Vagina (tissue), 2 donors: ENCODE results near the gene R3HDM2.

Source experiments
- POLR2AphosphoS5 ChIP-seq, 2 donors: sonication (generic); formaldehyde crosslinking; IDR thresholded peaks; one replicate each; pipeline ENCODE4 v1.9.0; 2017; ENCODE audit warnings: antibody characterized with exemption in 2 of 2, mild to moderate bottlenecking in 2 of 2, low read depth in 1 of 2; ENCODE audit not compliant: insufficient read depth in 1 of 2
- TF ChIP-seq, protein P1 (sequence below), 3 experiments: fragments of 450-650 bp in 2 of 3; fragments of 200-600 bp in 1 of 3; sonication (generic) in 1 of 3; IDR thresholded peaks; one replicate each; pipeline ENCODE4 v1.5.1; 2017 to 2019; ENCODE audit warnings: antibody characterized with exemption in 3 of 3, mild to moderate bottlenecking in 2 of 3, moderate library complexity in 2 of 3

DNA sequence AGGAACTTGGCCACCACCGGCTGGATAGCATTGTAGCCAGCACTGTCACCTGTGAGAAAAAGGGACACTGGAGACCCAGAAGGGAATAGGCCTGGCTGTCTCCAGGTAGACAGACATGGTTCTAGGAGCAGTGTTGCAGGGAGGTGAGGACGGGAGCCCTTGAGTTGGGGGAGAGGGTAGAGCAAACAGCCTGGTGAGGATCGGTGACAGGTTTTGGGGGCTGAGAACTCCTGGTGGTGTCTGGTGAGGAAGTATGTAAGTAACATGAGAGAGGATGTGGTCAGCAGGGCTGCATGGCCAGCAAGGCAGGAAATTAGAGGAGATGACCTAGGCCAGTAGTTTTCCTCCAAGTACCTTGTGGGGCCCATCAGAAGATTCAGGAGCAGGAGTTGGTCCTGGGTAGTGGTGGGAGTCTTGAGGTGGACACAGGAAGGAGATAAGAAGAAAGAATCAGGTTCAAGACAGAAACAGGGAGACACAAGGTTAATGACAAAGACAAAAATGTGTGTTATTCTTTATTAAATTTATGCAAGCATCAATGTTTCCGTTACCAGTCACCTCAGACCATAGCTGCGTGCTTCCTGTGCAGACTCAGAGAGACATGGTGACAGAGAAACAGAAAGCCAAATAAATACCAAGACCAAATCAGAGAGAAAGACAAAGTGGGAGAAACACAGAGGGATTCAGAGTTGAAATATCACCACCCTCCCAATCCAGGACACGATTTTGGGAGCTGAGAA is 48.7 kb upstream of the R3HDM2 start, which contains the start of gene ARHGAP9:
- TF ChIP-seq, protein P1, sequence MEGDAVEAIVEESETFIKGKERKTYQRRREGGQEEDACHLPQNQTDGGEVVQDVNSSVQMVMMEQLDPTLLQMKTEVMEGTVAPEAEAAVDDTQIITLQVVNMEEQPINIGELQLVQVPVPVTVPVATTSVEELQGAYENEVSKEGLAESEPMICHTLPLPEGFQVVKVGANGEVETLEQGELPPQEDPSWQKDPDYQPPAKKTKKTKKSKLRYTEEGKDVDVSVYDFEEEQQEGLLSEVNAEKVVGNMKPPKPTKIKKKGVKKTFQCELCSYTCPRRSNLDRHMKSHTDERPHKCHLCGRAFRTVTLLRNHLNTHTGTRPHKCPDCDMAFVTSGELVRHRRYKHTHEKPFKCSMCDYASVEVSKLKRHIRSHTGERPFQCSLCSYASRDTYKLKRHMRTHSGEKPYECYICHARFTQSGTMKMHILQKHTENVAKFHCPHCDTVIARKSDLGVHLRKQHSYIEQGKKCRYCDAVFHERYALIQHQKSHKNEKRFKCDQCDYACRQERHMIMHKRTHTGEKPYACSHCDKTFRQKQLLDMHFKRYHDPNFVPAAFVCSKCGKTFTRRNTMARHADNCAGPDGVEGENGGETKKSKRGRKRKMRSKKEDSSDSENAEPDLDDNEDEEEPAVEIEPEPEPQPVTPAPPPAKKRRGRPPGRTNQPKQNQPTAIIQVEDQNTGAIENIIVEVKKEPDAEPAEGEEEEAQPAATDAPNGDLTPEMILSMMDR (IDR thresholded peaks at IDR 0.05), result no peak
- no peak for TF ChIP-seq POLR2AphosphoS5 (IDR thresholded peaks at IDR 0.05; ENCODE audit: insufficient read depth in 1 of 2, low read depth in 1 of 2)
